K562 treated with DMSO at 1 percent for 4 hours (cell line): ENCODE measurements around the gene MAP6. TPM values are rescaled to one million over a fixed set of nuclear protein-coding genes. Genes with fewer than 3 reads are reported as not detected.

ENCODE experiments used
- total RNA-seq: library from RNA; unstranded; fragments of 300-600 nt; gene quantifications from 2 replicates; pipeline ENCODE4 v1.2.3, GENCODE V29; 2022; ENCODE audit not compliant: insufficient read depth

Gene MAP6
- not detected in 2 replicates for total RNA-seq

DNA sequence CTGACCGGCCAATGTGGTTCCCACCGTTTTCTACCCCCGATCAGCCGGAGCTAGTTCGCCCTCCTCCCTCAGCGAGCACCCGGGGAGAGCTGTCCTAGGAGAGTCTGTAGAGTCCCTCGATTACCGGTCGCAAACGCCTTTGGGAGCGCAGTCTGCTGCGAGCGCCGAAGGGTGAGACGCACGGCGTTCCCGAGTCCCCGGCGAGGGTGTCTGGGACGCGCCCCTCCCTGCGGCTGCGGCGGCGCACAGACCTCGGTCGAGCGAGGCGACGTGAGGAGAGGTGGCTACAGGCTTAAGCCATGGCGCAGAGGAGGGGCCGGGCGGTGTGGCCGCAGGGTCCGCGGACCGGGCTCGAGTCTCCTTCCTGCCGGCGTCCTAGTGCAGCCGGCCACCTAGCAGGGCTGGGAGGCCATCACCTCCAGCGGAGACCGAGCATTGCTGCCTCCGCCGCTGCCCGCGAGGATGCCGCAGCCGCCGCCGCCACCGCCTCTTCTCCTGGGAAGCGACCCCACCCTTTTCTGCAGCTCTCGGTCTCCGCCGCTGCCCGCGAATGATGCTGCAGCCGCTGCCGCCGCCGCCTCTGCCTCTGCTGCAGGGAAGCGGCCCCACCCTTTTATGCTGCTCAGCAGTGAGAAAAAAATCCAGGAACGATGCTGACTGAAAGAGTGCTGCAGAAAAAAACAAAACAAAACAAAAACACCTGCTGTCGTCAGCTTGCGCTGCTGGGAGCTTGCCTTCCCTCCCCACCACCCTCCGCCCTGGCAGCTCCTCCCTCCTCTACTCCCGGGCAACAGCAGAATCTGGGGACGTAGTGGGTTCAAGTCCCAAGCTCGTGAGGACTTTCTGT, at the start of gene MAP6:
MAP6 (minus strand) TSS at position 588 of the 847 bp plus-strand sequence. CDS start 669 bp downstream, outside the sequence.

DNA sequence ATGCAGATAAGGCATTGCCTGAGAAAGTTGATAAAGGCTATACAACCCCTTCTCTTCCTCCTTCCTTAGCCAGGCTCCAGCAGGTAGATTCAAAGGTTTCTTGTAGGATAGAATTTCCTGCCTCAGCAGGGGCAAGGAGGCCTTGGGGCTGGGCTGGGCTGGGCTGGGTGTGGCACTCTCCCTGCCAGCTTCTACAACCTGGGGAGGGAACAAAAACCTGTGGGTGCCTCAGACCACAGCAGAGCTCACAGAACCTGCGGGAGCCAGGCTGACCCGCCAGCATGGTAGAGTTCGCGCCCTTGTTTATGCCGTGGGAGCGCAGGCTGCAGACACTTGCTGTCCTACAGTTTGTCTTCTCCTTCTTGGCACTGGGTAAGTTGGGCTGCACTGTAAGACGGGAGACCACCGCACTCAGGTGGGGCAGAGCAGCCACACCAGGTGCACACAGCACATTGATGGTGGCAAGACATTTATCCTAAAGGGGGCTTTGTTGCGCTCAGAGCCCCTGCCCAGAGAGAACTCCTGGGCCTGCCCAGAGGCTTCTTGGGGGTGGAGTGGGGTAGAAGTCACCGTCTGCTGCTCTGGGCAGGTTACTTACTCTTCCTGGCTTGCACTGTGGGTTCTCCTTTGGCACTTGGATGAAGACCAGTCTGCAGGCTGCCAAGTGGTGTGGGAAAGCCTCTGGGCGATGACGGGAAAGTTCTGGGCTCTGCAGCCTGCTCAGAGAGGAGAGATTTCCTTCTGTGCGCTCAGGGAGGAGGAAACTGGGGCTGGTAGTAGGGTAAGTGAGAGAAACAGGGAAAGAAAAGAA, 49.0 kb upstream of the MAP6 start, which contains the start of gene MOGAT2:
MOGAT2 (plus strand) TSS at position 231 of the 811 bp plus-strand sequence; CDS start at position 282, 51 bp downstream.

DNA sequence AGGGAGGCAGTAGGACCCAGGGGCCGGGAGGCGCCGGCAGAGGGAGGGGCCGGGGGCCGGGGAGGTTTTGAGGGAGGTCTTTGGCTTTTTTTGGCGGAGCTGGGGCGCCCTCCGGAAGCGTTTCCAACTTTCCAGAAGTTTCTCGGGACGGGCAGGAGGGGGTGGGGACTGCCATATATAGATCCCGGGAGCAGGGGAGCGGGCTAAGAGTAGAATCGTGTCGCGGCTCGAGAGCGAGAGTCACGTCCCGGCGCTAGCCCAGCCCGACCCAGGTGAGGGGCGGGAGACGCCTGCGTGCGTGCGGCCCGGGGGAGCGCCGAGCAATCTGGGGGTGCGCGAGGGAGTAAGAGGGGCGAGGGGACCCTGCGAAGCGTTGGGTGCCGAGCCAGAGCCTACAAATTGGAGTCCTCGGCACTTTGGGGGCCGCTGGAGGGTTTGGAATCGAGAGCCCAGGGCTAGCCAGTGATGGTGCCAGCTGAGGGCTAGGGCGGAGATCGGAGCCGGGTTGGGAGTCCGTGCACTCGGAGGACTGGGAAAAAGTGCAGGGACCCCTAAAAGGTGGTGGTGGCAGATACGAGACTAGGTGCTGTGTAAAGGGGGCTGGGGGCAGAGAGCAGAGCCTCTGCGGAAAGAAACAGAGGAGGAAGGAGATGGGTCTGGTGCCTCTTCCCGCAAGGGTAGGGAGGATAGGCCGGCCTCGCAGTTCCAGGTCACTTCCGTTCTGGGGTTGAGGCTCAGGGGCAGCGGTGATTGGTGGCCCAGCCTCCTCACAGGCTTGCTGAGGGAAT, 106.6 kb downstream of the MAP6 start, which contains the start of gene SERPINH1:
SERPINH1 (plus strand) TSS at position 206 of the 788 bp plus-strand sequence. CDS start 4,097 bp downstream, outside the sequence.

Other genes with a start within 250 kb of the MAP6 start
- gene KLHL35, start 235.8 kb downstream of the MAP6 start, total RNA-seq: 0.36 and 0.55 TPM in 2 replicates
- 49.0 and 52.7 TPM in 2 replicates for gene GDPD5, start 143.1 kb downstream of the MAP6 start, total RNA-seq
- 288 and 317 TPM in 2 replicates for gene SERPINH1, start 106.8 kb downstream of the MAP6 start, total RNA-seq
- gene MOGAT2, start 48.8 kb upstream of the MAP6 start, total RNA-seq: not detected in 2 replicates
- gene DGAT2, start 99.7 kb upstream of the MAP6 start, total RNA-seq: 3.4 and 5.1 TPM in 2 replicates
- 10.1 and 13.7 TPM in 2 replicates for gene UVRAG, start 146.2 kb upstream of the MAP6 start, total RNA-seq